Ishikawa (cell line): ENCODE data around the gene CCDC69.

Experiments used
- CEBPB ChIP-seq: IDR thresholded peaks from 2 replicates; pipeline ENCODE4 v1.6.1; 2012
- MAX ChIP-seq: IDR thresholded peaks from 2 replicates; pipeline ENCODE4 v1.6.1; 2012
- NFIC ChIP-seq: IDR thresholded peaks from 2 replicates; pipeline ENCODE4 v1.6.1; 2012
- RAD21 ChIP-seq: IDR thresholded peaks from 2 replicates; pipeline ENCODE4 v1.6.1; 2012; ENCODE audit warnings: low read depth
- REST ChIP-seq: IDR thresholded peaks from 2 replicates; pipeline ENCODE4 v1.6.1; 2012; ENCODE audit warnings: low read depth, mild to moderate bottlenecking
- TCF12 ChIP-seq: IDR thresholded peaks from 2 replicates; pipeline ENCODE4 v1.6.1; 2012; ENCODE audit warnings: low read depth
- YY1 ChIP-seq: IDR thresholded peaks from 2 replicates; pipeline ENCODE4 v1.6.1; 2012; ENCODE audit warnings: low read depth

- TF ChIP-seq REST (no peak), CEBPB (no peak), YY1 (no peak), MAX (no peak), NFIC (no peak), RAD21 (no peak), TCF12 (no peak)
Measured at GRCh38 chr5:151208481-151208914, 15.4 kb downstream of the CCDC69 start.
